GM23338 (cell line): ENCODE data around the gene HOTAIR. TPM values are rescaled to one million over a fixed set of nuclear protein-coding genes. Genes with fewer than 3 reads are reported as not detected.

Experiments
- ATAC-seq: fragments of 200-7000 bp; cut with Tn5 transposase; 3 replicates; pipeline ENCODE4 v1.9.1; 2020
- DNase-seq: peaks from one replicate; pipeline ENCODE4 v3.0.0-alpha.2; 2015; ENCODE audit warnings: low spot score
- H2AFZ ChIP-seq: fragments of 200-600 bp; sonication (generic); 2 replicates; pipeline ENCODE4 v1.8.0; 2016; ENCODE audit warnings: antibody characterized with exemption, mild to moderate bottlenecking, moderate library complexity
- H3F3A ChIP-seq: fragments of 200-600 bp; sonication (generic); replicated peaks from 2 replicates; pipeline ENCODE4 v1.8.0; 2017; ENCODE audit warnings: antibody characterized with exemption, mixed run types, low read depth
- H3K27ac ChIP-seq: fragments of 200-600 bp; sonication (generic); 2 replicates; pipeline ENCODE4 v1.6.1; 2016; ENCODE audit warnings: low read depth
- H3K27me3 ChIP-seq: fragments of 200-600 bp; sonication (generic); 2 replicates; pipeline ENCODE4 v1.8.0; 2016; ENCODE audit warnings: mild to moderate bottlenecking, mixed run types, moderate library complexity; ENCODE audit not compliant: insufficient read depth
- H3K36me3 ChIP-seq: fragments of 200-600 bp; sonication (generic); 2 replicates; pipeline ENCODE4 v1.8.0; 2016; ENCODE audit warnings: mild to moderate bottlenecking; ENCODE audit not compliant: insufficient read depth
- H3K4me1 ChIP-seq: fragments of 200-600 bp; sonication (generic); 2 replicates; pipeline ENCODE4 v1.8.0; 2016; ENCODE audit warnings: mild to moderate bottlenecking, moderate library complexity; ENCODE audit not compliant: insufficient read depth
- H3K4me2 ChIP-seq: fragments of 200-600 bp; sonication (generic); 2 replicates; pipeline ENCODE4 v1.7.1; 2017; ENCODE audit warnings: mixed run types
- H3K4me3 ChIP-seq: fragments of 200-600 bp; sonication (generic); 2 replicates; pipeline ENCODE4 v1.6.1; 2016; ENCODE audit warnings: mixed run types
- H3K79me2 ChIP-seq: fragments of 200-600 bp; sonication (generic); replicated peaks from 2 replicates; pipeline ENCODE4 v1.8.0; 2017; ENCODE audit warnings: mild to moderate bottlenecking; ENCODE audit not compliant: insufficient read depth
- H3K9me2 ChIP-seq: fragments of 200-600 bp; sonication (generic); 2 replicates; pipeline ENCODE4 v1.8.0; 2017; ENCODE audit not compliant: insufficient read depth
- H4K20me1 ChIP-seq: fragments of 200-600 bp; sonication (generic); replicated peaks from 2 replicates; pipeline ENCODE4 v1.8.0; 2017; ENCODE audit warnings: mild to moderate bottlenecking; ENCODE audit not compliant: insufficient read depth
- H3K27ac Mint-ChIP-seq: 2 replicates; pipeline ENCODE4 v1.8.0; 2020; ENCODE audit warnings: inconsistent platforms, mild to moderate bottlenecking, moderate library complexity, mixed read lengths
- H3K27me3 Mint-ChIP-seq: 3 replicates; pipeline ENCODE4 v1.8.0; 2022; ENCODE audit warnings: low read depth, mild to moderate bottlenecking, moderate library complexity, mixed read lengths, inconsistent platforms; ENCODE audit not compliant: insufficient read depth, poor library complexity
- H3K36me3 Mint-ChIP-seq: 3 replicates; pipeline ENCODE4 v1.8.0; 2021; ENCODE audit warnings: low read depth, mild to moderate bottlenecking, inconsistent platforms, moderate library complexity, mixed read lengths
- H3K4me1 Mint-ChIP-seq: 3 replicates; pipeline ENCODE4 v1.8.0; 2020; ENCODE audit warnings: mild to moderate bottlenecking, inconsistent platforms, mixed read lengths
- H3K4me3 Mint-ChIP-seq: 3 replicates; pipeline ENCODE4 v1.8.0; 2021; ENCODE audit warnings: moderate library complexity, mild to moderate bottlenecking, inconsistent platforms, mixed read lengths
- H3K9me3 Mint-ChIP-seq: 3 replicates; pipeline ENCODE4 v1.8.0; 2020; ENCODE audit warnings: moderate library complexity, mild to moderate bottlenecking, inconsistent platforms, mixed read lengths
- ETS1 ChIP-seq: IDR thresholded peaks from 2 replicates; pipeline ENCODE4 v1.6.1; 2016; ENCODE audit warnings: antibody characterized with exemption
- EZH2 ChIP-seq: fragments of 200-600 bp; sonication (generic); IDR thresholded peaks from one replicate; pipeline ENCODE4 v1.8.0; 2017; ENCODE audit warnings: antibody characterized with exemption, mild to moderate bottlenecking, low read depth; ENCODE audit not compliant: unreplicated experiment
- EZH2phosphoT487 ChIP-seq: fragments of 200-600 bp; sonication (generic); IDR thresholded peaks from one replicate; pipeline ENCODE4 v1.8.1; 2018; ENCODE audit warnings: antibody characterized with exemption; ENCODE audit not compliant: unreplicated experiment
- NANOG ChIP-seq: IDR thresholded peaks from 2 replicates; pipeline ENCODE4 v1.6.1; 2016; ENCODE audit warnings: antibody characterized with exemption, borderline replicate concordance
- REST ChIP-seq: IDR thresholded peaks from one replicate; pipeline ENCODE4 v1.6.1; 2018; ENCODE audit warnings: antibody characterized with exemption; ENCODE audit not compliant: unreplicated experiment
- polyA plus RNA-seq: library from polyadenylated mRNA; unstranded; fragments of >200 nt; fragmentation: Nextera tagmentation; extraction: Ambion mirVana; gene quantifications from 2 replicates; pipeline ENCODE4 v1.2.1, GENCODE V29; 2016
- total RNA-seq: library from RNA; depleted of rRNA; stranded (reverse); fragments of >200 nt; shearing (Covaris generic); gene quantifications from 2 replicates; pipeline ENCODE4 v1.2.3, GENCODE V29; 2014

HOTAIR gene
- total and polyA plus RNA-seq, 2 experiments from 2014 or later: not detected

- peak; percentile 62 for DNase-seq
- H3K27ac ChIP-seq: no peak overlapping the region
- H3K36me3 Mint-ChIP-seq: no peaks in the 10 kb centered on the region
- no peaks in the 10 kb centered on the region for H3K36me3 ChIP-seq
- peak overlapping the region; percentile 51 for H3K4me3 ChIP-seq
- peaks cover 100% of the 10 kb centered on the region for H3K27me3 Mint-ChIP-seq
- H3K4me1 ChIP-seq: peaks cover 30% of the 10 kb centered on the region
- H3K4me1 Mint-ChIP-seq: peaks cover 42% of the 10 kb centered on the region
- H3K27me3 ChIP-seq: peaks cover 100% of the 10 kb centered on the region
- H3K4me2 ChIP-seq: peak overlapping the region; percentile 81
- no peaks in the 10 kb centered on the region for H3K9me2 ChIP-seq
- peaks cover 33% of the 10 kb centered on the region for H3F3A ChIP-seq
- TF ChIP-seq EZH2phosphoT487: peak; percentile 14
- TF ChIP-seq NANOG: no peak
- TF ChIP-seq EZH2: peak; percentile 88
- peak; percentile 2; the same call in 2 of the 3 replicates for ATAC-seq
- peak overlapping the region; percentile 55 for H3K4me3 Mint-ChIP-seq
- peaks cover 13% of the 10 kb centered on the region for H4K20me1 ChIP-seq
- no peak overlapping the region for H2AFZ ChIP-seq
- no peaks in the 10 kb centered on the region for H3K79me2 ChIP-seq
- H3K9me3 Mint-ChIP-seq: peaks cover 3% of the 10 kb centered on the region
- H3K27ac Mint-ChIP-seq: no peak overlapping the region
Observed at GRCh38 chr12:53996240-53997203, 21.8 kb upstream of the HOTAIR start.

- Histone ChIP-seq H3K79me2 (no peaks in the 10 kb centered on the region), H3K4me2 (peak overlapping the region; percentile 81), H4K20me1 (peaks cover 12% of the 10 kb centered on the region), H2AFZ (peak overlapping the region; percentile 74; the same call in 1 of the 2 replicates), H3K4me3 (peak overlapping the region; percentile 51), H3K9me2 (no peaks in the 10 kb centered on the region), H3K27me3 (peaks cover 100% of the 10 kb centered on the region), H3F3A (peaks cover 34% of the 10 kb centered on the region), H3K27ac (no peak overlapping the region), H3K36me3 (no peaks in the 10 kb centered on the region), H3K4me1 (peaks cover 39% of the 10 kb centered on the region)
- Mint-ChIP-seq H3K4me3 (peak overlapping the region; percentile 63), H3K27me3 (peaks cover 100% of the 10 kb centered on the region), H3K27ac (no peak overlapping the region), H3K4me1 (peaks cover 46% of the 10 kb centered on the region), H3K9me3 (peaks cover 3% of the 10 kb centered on the region; the same call in 2 of the 3 replicates), H3K36me3 (no peaks in the 10 kb centered on the region)
- peak; percentile 88 for DNase-seq
- peak; percentile 49 for ATAC-seq
- TF ChIP-seq EZH2: peak; percentile 62
- no peak for TF ChIP-seq REST
- 0 out of 2 replicates have a peak, but pooled peaks have one; percentile 10 for TF ChIP-seq ETS1
- TF ChIP-seq EZH2phosphoT487: peak; percentile 49
Observed at GRCh38 chr12:53995378-53996239, 20.9 kb upstream of the HOTAIR start.
